ENCODE results near the gene KCNMA1. TPM values are rescaled to one million over a fixed set of nuclear protein-coding genes. Genes with fewer than 3 reads are reported as not detected.

Gene KCNMA1
- total RNA-seq, 4 donors from 2014 or later, result 68.4 to 170 (median 119) TPM

- Histone ChIP-seq H3K27ac (no peak overlapping the region), H3K4me3 (no peak overlapping the region), H3K4me1 (peaks cover 0 to 23% (median 17%) of the 10 kb centered on the region in 4 donors), H3K36me3 (no peaks in the 10 kb centered on the region), H3K27me3 (peaks cover 17% of the 10 kb centered on the region), H3K9me3 (no peaks in the 10 kb centered on the region)
- no peak for TF ChIP-seq EP300 (IDR thresholded peaks at IDR 0.05; ENCODE audit: low read depth)
- no peak for TF ChIP-seq POLR2A (IDR thresholded peaks at IDR 0.05)
- TF ChIP-seq POLR2AphosphoS5 (IDR thresholded peaks at IDR 0.05), result no peak
- no peak for TF ChIP-seq CTCF (IDR thresholded peaks at IDR 0.05)
- WGBS, 2 donors (ENCODE audit: low coverage in 1 of 2), result 22 to 40% methylated on average over 1 of the region's 1 CpG
- DNase-seq, result no peak
- in situ Hi-C loops (cut with MboI; ENCODE audit: low pct_ligation_motif_present in 1 of 4, low pct_unique_long_range_greater_than_20kb in 1 of 4, low sequenced_read_pairs in 3 of 4), result no loop called here
- intact Hi-C loops (cut with DNase I; ENCODE audit: low total_unique reads), result no loop called here
Observed at GRCh38 chr10:77285529-77286182, 352.0 kb downstream of the KCNMA1 start.

DNA sequence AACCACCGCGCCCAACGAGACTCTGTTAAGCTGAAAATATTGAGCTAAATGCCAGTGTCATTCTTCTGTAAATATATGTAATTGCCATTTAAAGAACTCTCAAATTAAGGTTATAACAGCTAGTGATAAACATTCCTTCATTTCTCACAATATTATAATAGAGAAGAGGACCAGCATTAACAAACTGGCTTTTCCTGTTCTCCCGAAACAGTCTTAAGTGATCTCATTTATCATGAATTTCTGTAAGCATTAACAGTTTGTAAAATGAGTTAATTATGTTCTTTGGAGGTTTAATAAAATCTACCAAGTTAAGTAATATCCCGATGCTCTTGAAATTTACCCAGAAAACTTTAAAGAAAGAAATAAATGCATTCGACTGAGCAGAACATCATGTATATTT, 352.8 kb downstream of the KCNMA1 start:
- in situ Hi-C loops (cut with MboI; ENCODE audit: low pct_ligation_motif_present in 1 of 4, low pct_unique_long_range_greater_than_20kb in 1 of 4, low sequenced_read_pairs in 3 of 4), result no loop called here
- TF ChIP-seq EP300 (IDR thresholded peaks at IDR 0.05; ENCODE audit: low read depth) (no peak), CTCF (IDR thresholded peaks at IDR 0.05) (no peak)
- H3K36me3 ChIP-seq, result no peaks in the 10 kb centered on the region
- DNase-seq, result no peak
- 62 to 64% methylated on average over 6 of the region's 6 CpGs for WGBS, 2 donors (ENCODE audit: low coverage in 1 of 2)
- H3K27ac ChIP-seq, result no peak overlapping the region
- peaks cover 0 to 23% (median 15%) of the 10 kb centered on the region in 4 donors for H3K4me1 ChIP-seq
- peaks cover 17% of the 10 kb centered on the region for H3K27me3 ChIP-seq
- no peaks in the 10 kb centered on the region for H3K9me3 ChIP-seq
- H3K4me3 ChIP-seq, result no peak overlapping the region
- intact Hi-C loops (cut with DNase I; ENCODE audit: low total_unique reads), result no loop called here

DNA sequence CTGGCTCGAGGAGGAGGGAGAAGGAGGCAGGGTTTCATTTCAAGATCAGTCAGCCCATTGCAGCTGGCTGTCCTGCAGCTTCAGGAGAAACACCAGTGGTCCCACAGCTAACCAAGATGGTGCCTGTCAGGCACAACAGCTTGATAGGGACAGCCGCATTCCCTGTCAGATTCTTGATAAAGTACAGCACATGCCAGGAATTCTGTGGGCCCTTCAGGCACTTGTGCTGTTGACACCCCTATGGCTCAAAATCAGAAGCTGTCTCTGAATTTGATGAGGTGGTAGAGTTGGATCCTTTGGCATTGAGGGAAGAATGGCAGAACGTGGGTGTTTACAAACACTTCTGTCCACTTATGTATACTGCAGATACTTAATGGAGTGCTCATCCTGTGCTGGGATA, 354.3 kb downstream of the KCNMA1 start:
- intact Hi-C loops (cut with DNase I; ENCODE audit: low total_unique reads), result no loop called here
- peak overlapping the region in 2 of 4 donors; percentile 2 to 36 for H3K27ac ChIP-seq
- H3K9me3 ChIP-seq, result no peaks in the 10 kb centered on the region
- in situ Hi-C loops (cut with MboI; ENCODE audit: low pct_ligation_motif_present in 1 of 4, low pct_unique_long_range_greater_than_20kb in 1 of 4, low sequenced_read_pairs in 3 of 4), result no loop called here
- H3K36me3 ChIP-seq, result no peaks in the 10 kb centered on the region
- peaks cover 17% of the 10 kb centered on the region for H3K27me3 ChIP-seq
- WGBS, 2 donors (ENCODE audit: low coverage in 1 of 2), result 17 to 43% methylated on average over 1 to 3 of the region's 3 CpGs
- H3K4me1 ChIP-seq, result peaks cover 0 to 19% (median 13%) of the 10 kb centered on the region in 4 donors
- no peak for DNase-seq
- no peak overlapping the region for H3K4me3 ChIP-seq
- no peak for TF ChIP-seq EP300 (IDR thresholded peaks at IDR 0.05; ENCODE audit: low read depth)
- no peak for TF ChIP-seq CTCF (IDR thresholded peaks at IDR 0.05)
- TF ChIP-seq POLR2A (IDR thresholded peaks at IDR 0.05), result no peak
- no peak for TF ChIP-seq POLR2AphosphoS5 (IDR thresholded peaks at IDR 0.05)

GRCh38 chr10:77282163-77282562, 355.4 kb downstream of the KCNMA1 start:
- WGBS, 2 donors (ENCODE audit: low coverage in 1 of 2), result 35 to 44% methylated on average over 2 of the region's 2 CpGs
- Histone ChIP-seq H3K4me3 (no peak overlapping the region), H3K36me3 (no peaks in the 10 kb centered on the region), H3K27ac (peak overlapping the region in 1 of 4 donors; percentile 36), H3K27me3 (peaks cover 17% of the 10 kb centered on the region), H3K4me1 (peaks cover 0 to 9% (median 3%) of the 10 kb centered on the region in 4 donors), H3K9me3 (no peaks in the 10 kb centered on the region)
- TF ChIP-seq POLR2AphosphoS5 (IDR thresholded peaks at IDR 0.05), result no peak
- TF ChIP-seq EP300 (IDR thresholded peaks at IDR 0.05; ENCODE audit: low read depth), result no peak
- no peak for TF ChIP-seq POLR2A (IDR thresholded peaks at IDR 0.05)
- no peak for TF ChIP-seq CTCF (IDR thresholded peaks at IDR 0.05)
- in situ Hi-C loops (cut with MboI; ENCODE audit: low pct_ligation_motif_present in 1 of 4, low pct_unique_long_range_greater_than_20kb in 1 of 4, low sequenced_read_pairs in 3 of 4) (no loop called here), intact Hi-C loops (cut with DNase I; ENCODE audit: low total_unique reads) (no loop called here)
- DNase-seq, result no peak
